CD14-positive monocyte (primary cell): ENCODE data around the gene HAUS6. TPM values are rescaled to one million over a fixed set of nuclear protein-coding genes. Genes with fewer than 3 reads are reported as not detected.

Source experiments
- DNase-seq, 3 donors: peaks; one replicate each; pipeline ENCODE4 v3.0.0-alpha.2; 2011 to 2022
- H2AFZ ChIP-seq: 2 replicates; pipeline ENCODE4 v1.6.0; 2012; ENCODE audit warnings: mild to moderate bottlenecking, low read depth, low read length, inconsistent platforms; ENCODE audit not compliant: insufficient read depth, poor library complexity, severe bottlenecking
- H3K27ac ChIP-seq, 2 donors: 1 replicate in 1 of 2; 2 replicates in 1 of 2; pipeline ENCODE4 v1.5.1; 2012 to 2013; ENCODE audit warnings: low read length in 2 of 2, control low read depth in 1 of 2, inconsistent platforms in 1 of 2, low read depth in 1 of 2, mild to moderate bottlenecking in 1 of 2
- H3K27me3 ChIP-seq, 2 donors: one replicate each; pipeline versions ENCODE4 v1.6.0 to v1.6.1; 2011 to 2013; ENCODE audit warnings: low read length in 2 of 2; ENCODE audit not compliant: control insufficient read depth in 2 of 2, insufficient read depth in 2 of 2
- H3K36me3 ChIP-seq, 2 donors: replicated peaks in 1 of 2; 1 replicate in 1 of 2; 2 replicates in 1 of 2; pipeline versions ENCODE4 v1.5.1 to v1.6.1; 2012 to 2013; ENCODE audit warnings: low read length in 2 of 2, control low read depth in 1 of 2, inconsistent platforms in 1 of 2, mild to moderate bottlenecking in 1 of 2; ENCODE audit not compliant: insufficient read depth in 2 of 2, control insufficient read depth in 1 of 2
- H3K4me1 ChIP-seq, 2 donors: 1 replicate in 1 of 2; 2 replicates in 1 of 2; pipeline versions ENCODE4 v1.5.1 to v1.6.1; 2012 to 2013; ENCODE audit warnings: low read length in 2 of 2, control low read depth in 1 of 2, inconsistent platforms in 1 of 2, mild to moderate bottlenecking in 1 of 2, moderate library complexity in 1 of 2; ENCODE audit not compliant: insufficient read depth in 2 of 2, control insufficient read depth in 1 of 2
- H3K4me2 ChIP-seq: replicated peaks from 2 replicates; pipeline ENCODE3; 2012; ENCODE audit warnings: low read length, moderate library complexity, mild to moderate bottlenecking; ENCODE audit not compliant: poor library complexity, severe bottlenecking; ENCODE audit errors: extremely low read depth
- H3K4me3 ChIP-seq, 3 experiments: fragments of 200-600 bp in 1 of 3; sonication (generic) in 1 of 3; replicated peaks in 1 of 3; 1 replicate in 2 of 3; 2 replicates in 1 of 3; pipeline ENCODE4 v1.5.1; 2011 to 2013; ENCODE audit warnings: low read length in 3 of 3, mild to moderate bottlenecking in 3 of 3, control low read depth in 2 of 3, low read depth in 2 of 3, inconsistent platforms in 1 of 3, moderate library complexity in 1 of 3
- H3K79me2 ChIP-seq: 2 replicates; pipeline ENCODE4 v1.6.0; 2012; ENCODE audit warnings: mild to moderate bottlenecking, control low read depth, inconsistent platforms, low read length, moderate library complexity; ENCODE audit not compliant: insufficient read depth
- H3K9ac ChIP-seq: 2 replicates; pipeline ENCODE4 v1.6.0; 2017; ENCODE audit warnings: low read length, mild to moderate bottlenecking; ENCODE audit not compliant: insufficient read depth, poor library complexity, severe bottlenecking
- H3K9me3 ChIP-seq, 2 donors: replicated peaks in 1 of 2; 1 replicate in 1 of 2; 2 replicates in 1 of 2; pipeline versions ENCODE4 v1.5.1 to v1.6.1; 2012 to 2013; ENCODE audit warnings: low read length in 2 of 2, control low read depth in 1 of 2; ENCODE audit not compliant: control insufficient read depth in 1 of 2, insufficient read depth in 1 of 2
- H4K20me1 ChIP-seq: 2 replicates; pipeline ENCODE4 v1.6.0; 2012; ENCODE audit warnings: mild to moderate bottlenecking, low read length, control low read depth, moderate library complexity; ENCODE audit not compliant: insufficient read depth
- H3K27ac Mint-ChIP-seq, 7 donors: one replicate each; pipeline ENCODE4 v1.8.0; 2020; ENCODE audit warnings: mild to moderate bottlenecking in 7 of 7, mixed read lengths in 7 of 7, moderate library complexity in 6 of 7, inconsistent platforms in 2 of 7
- H3K27me3 Mint-ChIP-seq, 3 donors: one replicate each; pipeline ENCODE4 v1.8.0; 2021 to 2022; ENCODE audit warnings: low read depth in 3 of 3, mild to moderate bottlenecking in 3 of 3, mixed read lengths in 3 of 3, moderate library complexity in 3 of 3, inconsistent platforms in 1 of 3
- H3K36me3 Mint-ChIP-seq, 2 donors: one replicate each; pipeline ENCODE4 v1.8.0; 2020; ENCODE audit warnings: mixed read lengths in 2 of 2, inconsistent platforms in 1 of 2, mild to moderate bottlenecking in 1 of 2
- H3K4me1 Mint-ChIP-seq: one replicate; pipeline ENCODE4 v1.8.0; 2020; ENCODE audit warnings: mild to moderate bottlenecking, mixed read lengths
- H3K4me3 Mint-ChIP-seq, 2 donors: one replicate each; pipeline ENCODE4 v1.8.0; 2020; ENCODE audit warnings: mild to moderate bottlenecking in 2 of 2, mixed read lengths in 2 of 2, moderate library complexity in 1 of 2
- H3K9me3 Mint-ChIP-seq, 7 donors: one replicate each; pipeline ENCODE4 v1.8.0; 2020 to 2022; ENCODE audit warnings: mixed read lengths in 7 of 7, mild to moderate bottlenecking in 6 of 7, moderate library complexity in 6 of 7, inconsistent platforms in 2 of 7
- WGBS: methylation state at CpG from one replicate; pipeline ENCODE4 v1.1.5; 2013; ENCODE audit warnings: missing lambda C conversion rate; ENCODE audit not compliant: insufficient coverage; 5-methylcytosine and 5-hydroxymethylcytosine counted together
- intact Hi-C, 2 donors: fragments of 100-400 bp; cut with micrococcal nuclease; formaldehyde crosslinking; loops; one replicate each; pipeline versions ENCODE4 v1.15.0 to v1.15.1; 2023
- polyA plus RNA-seq, 3 donors: library from polyadenylated mRNA; depleted of rRNA in 1 of 3; unstranded in 2 of 3; stranded (reverse) in 1 of 3; fragments of 300-500 nt in 2 of 3; fragments of >200 nt in 1 of 3; fragmentation: Illumina TruSeq in 2 of 3; gene quantifications; 1 replicate in 2 of 3; 2 replicates in 1 of 3; pipeline ENCODE4 v1.2.3, GENCODE V29; 2012 to 2021
- TF ChIP-seq, protein P1 (sequence below): fragments of 200-600 bp; IDR thresholded peaks from one replicate; pipeline ENCODE4 v1.8.0; 2022; ENCODE audit warnings: antibody characterized with exemption, mild to moderate bottlenecking

HAUS6 gene
- polyA plus RNA-seq, 3 donors: 1.3 to 4.1 (median 2.3) TPM

DNA sequence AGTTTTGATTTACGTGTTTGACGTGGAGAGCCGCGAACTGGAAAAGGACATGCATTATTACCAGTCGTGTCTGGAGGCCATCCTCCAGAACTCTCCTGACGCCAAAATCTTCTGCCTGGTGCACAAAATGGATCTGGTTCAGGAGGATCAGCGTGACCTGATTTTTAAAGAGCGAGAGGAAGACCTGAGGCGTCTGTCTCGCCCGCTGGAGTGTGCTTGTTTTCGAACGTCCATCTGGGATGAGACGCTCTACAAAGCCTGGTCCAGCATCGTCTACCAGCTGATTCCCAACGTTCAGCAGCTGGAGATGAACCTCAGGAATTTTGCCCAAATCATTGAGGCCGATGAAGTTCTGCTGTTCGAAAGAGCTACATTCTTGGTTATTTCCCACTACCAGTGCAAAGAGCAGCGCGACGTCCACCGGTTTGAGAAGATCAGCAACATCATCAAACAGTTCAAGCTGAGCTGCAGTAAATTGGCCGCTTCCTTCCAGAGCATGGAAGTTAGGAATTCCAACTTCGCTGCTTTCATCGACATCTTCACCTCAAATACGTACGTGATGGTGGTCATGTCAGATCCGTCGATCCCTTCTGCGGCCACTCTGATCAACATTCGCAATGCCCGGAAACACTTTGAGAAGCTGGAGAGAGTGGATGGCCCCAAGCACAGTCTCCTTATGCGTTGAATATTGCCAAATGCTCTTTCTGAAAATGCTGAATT lies 52.6 kb downstream of the HAUS6 start:
- peaks cover 27 to 31% of the 10 kb centered on the region in 2 donors for H3K4me1 ChIP-seq
- peak overlapping the region; percentile 90 for H2AFZ ChIP-seq
- peak overlapping the region; percentile 93 to 95 for H3K27ac ChIP-seq
- peak overlapping the region; percentile 92 to 97 (median 97) for H3K27ac Mint-ChIP-seq
- H3K4me2 ChIP-seq: peak overlapping the region; percentile 100
- peak overlapping the region; percentile 95 to 96 for H3K4me3 Mint-ChIP-seq
- peaks cover 13% of the 10 kb centered on the region for H4K20me1 ChIP-seq
- no peaks in the 10 kb centered on the region for H3K9me3 ChIP-seq
- DNase-seq: peak in 1 of 3 donors; percentile 6
- H3K27me3 ChIP-seq: no peaks in the 10 kb centered on the region
- no peaks in the 10 kb centered on the region for H3K36me3 ChIP-seq
- intact Hi-C loops: loop anchor here in 1 of 2 donors (2.0 to 10.0 kb wide), 4 partner anchors 55 to 332 kb away; partner anchors contain the start of genes DENND4C, HAUS6 and RPS6
- H3K4me3 ChIP-seq: peak overlapping the region; percentile 85 to 96 (median 89)
- H3K9me3 Mint-ChIP-seq: no peaks in the 10 kb centered on the region
- TF ChIP-seq, protein P1, sequence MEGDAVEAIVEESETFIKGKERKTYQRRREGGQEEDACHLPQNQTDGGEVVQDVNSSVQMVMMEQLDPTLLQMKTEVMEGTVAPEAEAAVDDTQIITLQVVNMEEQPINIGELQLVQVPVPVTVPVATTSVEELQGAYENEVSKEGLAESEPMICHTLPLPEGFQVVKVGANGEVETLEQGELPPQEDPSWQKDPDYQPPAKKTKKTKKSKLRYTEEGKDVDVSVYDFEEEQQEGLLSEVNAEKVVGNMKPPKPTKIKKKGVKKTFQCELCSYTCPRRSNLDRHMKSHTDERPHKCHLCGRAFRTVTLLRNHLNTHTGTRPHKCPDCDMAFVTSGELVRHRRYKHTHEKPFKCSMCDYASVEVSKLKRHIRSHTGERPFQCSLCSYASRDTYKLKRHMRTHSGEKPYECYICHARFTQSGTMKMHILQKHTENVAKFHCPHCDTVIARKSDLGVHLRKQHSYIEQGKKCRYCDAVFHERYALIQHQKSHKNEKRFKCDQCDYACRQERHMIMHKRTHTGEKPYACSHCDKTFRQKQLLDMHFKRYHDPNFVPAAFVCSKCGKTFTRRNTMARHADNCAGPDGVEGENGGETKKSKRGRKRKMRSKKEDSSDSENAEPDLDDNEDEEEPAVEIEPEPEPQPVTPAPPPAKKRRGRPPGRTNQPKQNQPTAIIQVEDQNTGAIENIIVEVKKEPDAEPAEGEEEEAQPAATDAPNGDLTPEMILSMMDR: no peak
- H3K79me2 ChIP-seq: peaks cover 25% of the 10 kb centered on the region
- H3K4me1 Mint-ChIP-seq: peaks cover 37% of the 10 kb centered on the region
- WGBS: 2% methylated on average over 24 of the region's 33 CpGs
- peak overlapping the region; percentile 94 for H3K9ac ChIP-seq
- peaks cover 6% of the 10 kb centered on the region in 2 donors for H3K36me3 Mint-ChIP-seq
- peaks cover 0 to 2% (median 0%) of the 10 kb centered on the region in 3 donors for H3K27me3 Mint-ChIP-seq

DNA sequence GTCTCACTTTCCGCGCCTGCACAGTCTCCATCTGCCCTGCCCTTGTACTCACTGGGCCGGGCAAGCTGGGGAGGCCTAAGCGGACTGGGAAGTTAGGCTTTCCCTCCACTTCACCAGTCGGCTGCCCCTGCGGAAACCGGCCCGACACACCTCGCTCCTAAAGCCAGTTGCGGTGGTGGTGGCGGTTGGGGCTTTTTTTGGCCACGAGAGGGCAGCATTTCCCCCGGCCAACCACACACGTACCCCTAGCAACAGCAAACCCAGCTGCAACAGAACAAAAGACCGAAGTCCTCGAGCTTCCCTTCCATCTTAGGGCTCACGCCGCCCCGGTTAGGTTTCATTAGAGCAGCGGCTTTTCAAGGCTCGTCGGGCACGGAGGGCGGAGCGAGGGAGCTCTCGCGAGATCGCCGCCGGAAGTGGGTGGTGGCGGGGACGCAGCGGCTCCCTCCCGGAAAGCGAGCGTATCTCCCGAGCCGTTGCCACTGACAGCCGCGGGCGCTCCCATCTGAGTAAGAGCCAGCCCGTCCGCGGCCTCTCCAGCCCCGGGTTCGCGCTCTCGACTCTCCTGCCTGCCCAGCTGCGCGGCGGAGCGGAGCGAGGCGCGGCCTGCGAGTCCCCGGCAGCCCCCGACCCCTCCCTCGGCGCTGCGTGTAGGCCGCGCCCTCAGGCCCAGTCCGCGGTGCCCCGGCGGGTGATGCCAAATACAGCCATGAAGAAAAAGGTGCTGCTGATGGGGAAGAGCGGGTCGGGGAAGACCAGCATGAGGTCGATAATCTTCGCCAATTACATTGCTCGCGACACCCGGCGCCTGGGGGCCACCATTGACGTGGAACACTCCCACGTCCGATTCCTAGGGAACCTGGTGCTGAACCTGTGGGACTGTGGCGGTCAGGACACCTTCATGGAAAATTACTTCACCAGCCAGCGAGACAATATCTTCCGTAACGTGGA lies 53.5 kb downstream of the HAUS6 start, which contains the start of gene RRAGA:
TSS of gene RRAGA (plus strand) at position 462 of the 951 bp plus-strand sequence. CDS start at position 695, 233 bp downstream.
- Histone ChIP-seq H3K9ac (peak within 1 kb of the TSS; percentile 94), H3K27me3 (no peaks in the 10 kb centered on the region), H2AFZ (peak within 1 kb of the TSS; percentile 90), H3K79me2 (peaks cover 25% of the 10 kb centered on the region), H3K4me1 (peaks cover 27 to 31% of the 10 kb centered on the region in 2 donors), H3K27ac (peak within 1 kb of the TSS; percentile 93 to 95), H3K4me2 (peak within 1 kb of the TSS; percentile 100), H3K36me3 (no peaks in the 10 kb centered on the region), H3K9me3 (no peaks in the 10 kb centered on the region), H4K20me1 (peaks cover 13% of the 10 kb centered on the region), H3K4me3 (peak within 1 kb of the TSS; percentile 85 to 96 (median 89))
- TF ChIP-seq, protein P1: peak; percentile 77
- peaks cover 0 to 2% (median 0%) of the 10 kb centered on the region in 3 donors for H3K27me3 Mint-ChIP-seq
- intact Hi-C loops: loop anchor here in 1 of 2 donors (2.0 to 10.0 kb wide), 4 partner anchors 56 to 333 kb away; partner anchors contain the start of genes DENND4C, HAUS6 and RPS6
- WGBS: 0% methylated on average over 67 of the region's 82 CpGs
- H3K27ac Mint-ChIP-seq: peak within 1 kb of the TSS; percentile 92 to 97 (median 97)
- peaks cover 0 to 4% (median 0%) of the 10 kb centered on the region in 7 donors for H3K9me3 Mint-ChIP-seq
- H3K4me3 Mint-ChIP-seq: peak within 1 kb of the TSS; percentile 95 to 96
- DNase-seq: peak; percentile 94 to 96 (median 94)
- peaks cover 37% of the 10 kb centered on the region for H3K4me1 Mint-ChIP-seq
- peaks cover 5 to 6% of the 10 kb centered on the region in 2 donors for H3K36me3 Mint-ChIP-seq
